ENCODE results near the gene MCRS1. TPM values are rescaled to one million over a fixed set of nuclear protein-coding genes. Genes with fewer than 3 reads are reported as not detected.
A peak's percentile ranks its signal among the peaks of the same experiment; 100 is the strongest.
"Not testable (repeated sequence)": the region's sequence is repeated elsewhere in the genome, so short reads cannot be mapped to it uniquely, and the experiment has no call there.

Gene MCRS1
- total RNA-seq, 1 donor from 2014 or later, result 55.4 TPM

DNA sequence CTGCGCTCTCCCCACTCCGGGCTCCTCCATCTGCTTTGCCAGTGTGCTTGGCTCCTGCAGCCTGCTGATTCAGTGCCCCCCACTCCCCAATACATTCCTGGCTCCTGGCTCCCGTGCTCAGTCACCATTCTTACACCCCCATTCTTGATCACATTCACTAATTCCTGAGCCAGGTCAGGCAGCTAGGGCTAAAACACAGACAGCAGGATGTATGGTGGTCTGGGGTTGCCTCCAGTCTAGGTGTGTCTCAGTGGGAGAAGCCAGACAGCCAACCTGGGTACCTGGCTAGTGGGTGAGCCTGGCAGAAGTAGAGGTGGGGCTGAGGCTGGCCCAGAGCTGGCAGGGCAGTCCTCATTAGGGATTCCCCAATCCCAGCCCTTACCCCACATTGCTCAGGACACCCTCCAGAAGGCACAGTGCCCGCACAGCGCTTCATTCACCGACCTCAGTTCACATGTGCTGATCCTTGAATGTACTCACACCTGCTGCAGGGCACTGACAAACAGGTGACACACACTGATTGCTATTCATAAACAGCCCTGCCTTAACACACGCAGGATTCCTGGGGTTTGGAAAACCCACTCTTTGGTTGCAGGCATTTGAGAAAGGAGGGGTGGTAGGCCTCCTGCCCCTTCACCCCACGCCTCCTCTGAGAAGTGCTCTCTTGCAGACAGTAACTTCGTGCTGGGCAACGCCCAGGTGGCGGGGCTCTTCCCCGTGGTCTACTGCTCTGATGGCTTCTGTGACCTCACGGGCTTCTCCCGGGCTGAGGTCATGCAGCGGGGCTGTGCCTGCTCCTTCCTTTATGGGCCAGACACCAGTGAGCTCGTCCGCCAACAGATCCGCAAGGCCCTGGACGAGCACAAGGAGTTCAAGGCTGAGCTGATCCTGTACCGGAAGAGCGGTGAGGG, 27.5 kb downstream of the MCRS1 start:
- DNase-seq (ENCODE audit: low spot score), result no peak

DNA sequence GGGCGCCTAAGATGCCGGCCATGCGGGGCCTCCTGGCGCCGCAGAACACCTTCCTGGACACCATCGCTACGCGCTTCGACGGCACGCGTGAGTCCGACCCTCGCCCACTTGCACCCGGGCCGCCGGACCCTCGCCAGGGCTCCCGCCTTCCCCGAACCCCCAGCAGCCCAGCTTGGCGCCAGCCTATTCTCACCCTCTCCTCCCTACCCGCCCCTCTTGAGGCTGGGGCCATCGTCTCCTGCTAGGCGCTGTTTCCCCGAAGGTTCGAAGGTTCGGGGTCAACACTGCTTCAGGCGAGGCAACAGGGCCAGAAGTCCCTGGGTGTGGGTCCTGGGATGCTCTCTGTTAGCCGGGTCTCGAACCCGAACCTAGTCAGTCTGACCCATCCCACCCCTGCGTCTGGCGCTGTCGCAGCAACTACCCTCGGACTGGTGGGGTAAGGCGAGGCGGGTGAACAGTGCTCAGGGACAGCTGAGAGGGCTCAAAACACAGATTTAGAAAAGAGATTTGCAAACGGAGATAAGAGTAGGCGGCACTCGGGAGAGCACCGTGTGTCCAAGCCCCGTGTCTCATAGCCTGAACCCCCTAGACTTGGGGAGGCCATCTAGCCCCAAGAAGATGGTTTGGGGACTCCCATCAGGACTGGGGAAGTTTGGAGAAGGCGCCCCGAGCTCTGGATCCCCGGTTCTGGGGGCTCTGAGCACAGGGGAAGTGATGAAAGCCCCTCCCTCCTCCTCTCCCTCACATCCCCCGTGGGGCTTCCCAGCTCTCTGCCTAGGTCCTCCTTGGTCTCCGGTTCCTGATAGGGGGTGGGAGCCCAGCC, 28.3 kb downstream of the MCRS1 start:
- DNase-seq (ENCODE audit: low spot score), result no peak

DNA sequence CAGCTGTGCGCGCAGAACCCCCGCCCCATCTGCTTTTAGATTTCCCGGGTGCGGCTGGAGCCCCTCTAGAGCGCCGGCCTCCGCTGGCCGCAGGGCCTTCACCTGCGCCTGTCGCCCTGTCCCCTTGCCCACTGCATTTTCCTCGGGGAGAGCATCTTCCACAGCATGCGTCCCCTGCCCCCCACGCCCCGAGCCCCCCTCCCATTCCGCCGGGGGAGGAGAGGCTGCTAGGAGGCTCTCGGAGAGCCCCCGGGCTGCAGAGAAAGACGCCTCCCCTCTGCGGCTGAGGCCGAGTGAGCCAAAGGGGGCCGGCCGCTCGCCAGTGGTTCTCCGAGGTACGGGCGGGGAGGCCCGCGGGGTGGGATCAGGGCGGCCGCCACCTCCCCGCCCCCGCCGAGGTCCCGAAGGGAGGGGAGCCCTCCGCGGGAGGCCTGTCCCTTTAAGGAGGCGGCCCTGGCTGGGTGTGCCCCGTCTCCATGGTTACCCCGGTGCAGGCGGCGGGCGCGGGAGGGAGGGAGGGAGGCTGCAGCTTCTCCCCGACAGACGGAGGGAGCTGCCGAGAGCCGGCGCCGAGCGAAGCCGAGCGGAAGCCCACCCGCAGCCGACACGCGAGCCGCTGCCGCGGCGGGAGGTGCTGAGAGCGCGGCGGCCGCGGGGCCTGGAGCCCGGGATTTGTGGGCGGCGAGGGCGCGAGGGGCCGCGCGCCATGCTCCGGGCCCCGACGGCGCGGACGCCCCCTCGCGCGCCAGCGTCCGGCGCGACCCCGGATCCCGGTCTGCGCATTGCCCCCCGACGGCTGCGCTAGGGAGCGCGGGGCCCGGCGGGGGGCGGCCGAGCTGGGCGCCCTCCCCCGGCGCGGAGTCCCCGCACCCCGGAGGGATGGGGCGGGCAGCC, 29.2 kb downstream of the MCRS1 start, which contains the start of gene KCNH3:
TSS of gene KCNH3 (plus strand) at position 521 of the 894 bp plus-strand sequence. CDS start 387 bp downstream, outside the sequence.
- peak; percentile 83 for DNase-seq (ENCODE audit: low spot score)

DNA sequence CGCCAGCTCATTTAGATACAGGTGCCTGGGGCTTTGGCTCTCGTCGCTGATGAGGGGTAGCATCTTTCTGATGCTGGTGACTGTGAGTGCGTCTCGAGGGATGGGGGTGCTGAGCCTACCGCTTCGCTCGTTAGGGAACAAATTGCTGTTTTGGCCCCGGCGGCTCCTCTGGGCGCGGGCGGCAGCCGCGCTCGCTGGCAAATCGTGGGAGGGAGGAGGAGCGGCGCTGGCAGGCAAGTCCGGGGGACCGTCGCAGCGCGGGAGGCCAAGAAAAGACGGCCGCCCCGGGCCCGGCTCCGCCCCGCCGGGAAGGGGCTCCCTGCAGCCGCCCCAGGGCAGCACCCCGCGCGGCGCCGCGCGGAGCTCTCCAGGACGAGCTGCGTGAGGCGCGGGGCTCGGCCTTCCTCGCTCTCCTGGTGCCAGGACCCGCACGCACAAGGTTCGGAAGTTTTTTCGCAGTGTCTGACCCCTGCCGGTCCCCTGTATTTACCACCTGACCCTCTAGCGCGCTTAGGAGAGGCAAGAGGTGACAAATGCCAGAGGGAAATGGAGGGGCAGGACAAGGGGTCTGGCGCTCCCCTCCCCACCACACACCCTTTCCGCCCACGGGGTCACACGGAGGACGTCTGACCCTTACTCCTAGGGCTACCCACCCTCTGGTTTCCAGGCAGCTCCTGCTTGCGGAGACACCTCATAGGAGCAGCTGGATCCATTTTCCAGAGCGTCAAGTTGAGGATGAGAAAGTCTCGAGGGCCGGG, 30.0 kb downstream of the MCRS1 start:
- no peak for DNase-seq (ENCODE audit: low spot score)

DNA sequence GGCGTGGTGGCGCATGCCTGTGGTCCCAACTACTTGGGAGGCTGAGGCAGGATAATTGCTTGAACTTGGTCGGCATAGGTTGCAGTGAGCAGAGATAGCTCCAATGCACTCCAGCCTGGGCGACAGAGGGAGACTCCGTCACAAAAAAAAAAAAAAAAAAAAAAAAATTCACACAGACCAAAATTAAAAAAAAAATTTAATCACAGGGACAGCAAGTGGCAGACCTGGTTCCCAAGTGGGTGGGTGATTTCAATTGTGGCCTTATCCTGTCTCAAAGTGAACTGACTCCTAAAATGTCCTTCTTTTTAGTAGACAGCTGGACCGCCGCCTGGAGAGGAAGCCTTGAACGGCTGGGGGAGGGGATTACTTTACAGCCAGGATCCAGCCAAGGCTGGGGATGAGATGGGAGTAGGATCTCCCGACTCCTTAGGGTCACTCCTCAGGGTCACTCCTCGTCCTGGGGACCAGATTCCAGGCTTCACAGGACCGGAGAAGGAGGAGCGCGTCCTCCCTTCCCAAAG, 30.7 kb downstream of the MCRS1 start:
- DNase-seq (ENCODE audit: low spot score), result no peak

DNA sequence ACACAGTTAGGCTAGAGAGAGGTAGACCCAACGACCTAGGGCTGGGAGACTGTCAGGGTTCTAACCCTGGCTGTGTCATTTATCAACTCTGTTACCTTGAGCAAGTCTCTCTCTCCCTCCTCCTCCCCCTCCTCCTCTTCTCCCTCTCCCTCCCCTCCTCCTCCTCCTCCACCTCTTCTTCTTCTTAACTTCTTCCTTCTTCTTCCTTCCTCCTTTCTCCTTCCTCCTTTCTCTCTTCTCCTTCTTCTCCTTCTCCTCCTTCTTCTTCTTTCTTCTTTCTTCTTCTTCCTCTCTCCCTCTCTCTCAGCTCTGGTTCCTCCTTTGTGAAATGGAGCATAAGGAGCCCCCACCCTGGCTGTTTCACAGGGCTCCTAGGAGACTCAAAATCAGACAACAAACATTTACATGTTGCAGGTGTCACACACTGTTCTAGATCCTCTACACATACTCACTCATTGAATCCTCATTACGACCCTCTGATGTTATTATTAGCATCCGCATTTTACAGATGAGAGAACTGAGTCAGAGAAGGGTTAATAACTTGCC, 31.3 kb downstream of the MCRS1 start:
- DNase-seq (ENCODE audit: low spot score), result no peak

DNA sequence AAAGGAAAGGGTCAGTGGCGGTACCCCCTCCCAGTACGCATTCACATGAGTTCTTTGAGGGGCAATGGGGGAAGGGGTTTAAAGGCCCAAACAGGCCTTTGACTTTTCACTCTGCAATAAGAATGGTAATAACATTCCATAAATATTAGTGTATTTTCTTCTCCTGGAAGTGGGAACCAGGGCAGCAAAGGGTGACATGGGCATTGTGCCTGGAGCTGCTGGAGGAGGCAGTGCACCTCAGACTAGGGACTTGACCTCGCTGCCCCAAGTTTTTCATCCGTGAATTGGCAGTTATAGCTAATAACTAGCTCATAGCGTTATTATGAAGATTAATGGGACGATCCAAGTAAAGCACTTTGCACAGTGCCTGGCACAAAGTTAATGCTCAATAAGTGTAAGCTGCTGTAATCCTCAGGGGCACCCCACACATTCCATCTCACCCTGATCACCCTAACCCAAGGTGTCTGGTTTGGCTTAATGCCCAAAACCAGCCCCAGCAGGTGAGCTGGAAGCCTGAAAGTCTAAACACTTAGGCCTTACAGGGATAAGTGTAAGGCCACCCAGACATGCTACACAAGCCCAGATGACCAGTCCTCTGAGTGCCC, 31.9 kb downstream of the MCRS1 start:
- no peak for DNase-seq (ENCODE audit: low spot score)

DNA sequence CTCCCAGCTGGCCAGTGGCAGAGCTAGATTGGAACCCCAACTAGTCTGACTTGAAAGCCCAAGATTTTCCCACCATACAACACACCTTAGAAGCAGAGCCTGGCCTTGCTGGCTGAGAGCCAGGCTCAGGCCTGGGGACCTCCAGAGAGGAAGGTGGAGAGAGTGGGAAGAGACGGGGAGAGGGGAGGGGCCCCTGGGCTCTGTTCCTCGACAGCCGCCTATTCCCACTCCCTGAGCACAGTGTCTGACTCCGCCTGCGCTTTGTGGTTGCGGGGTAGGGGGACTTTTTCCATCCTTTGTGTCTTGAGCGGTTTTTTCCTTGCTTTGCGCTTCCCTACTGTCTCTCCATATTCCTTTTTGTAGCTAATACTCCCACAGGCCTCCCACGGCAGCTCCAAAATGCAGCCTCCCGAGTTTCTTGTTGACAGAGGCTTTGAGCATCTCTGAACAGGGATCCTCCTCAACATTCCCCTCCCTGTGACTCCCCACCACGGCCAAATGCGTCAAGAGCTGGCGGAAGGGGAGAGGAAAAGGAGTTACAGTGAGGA, 33.1 kb downstream of the MCRS1 start:
- DNase-seq (ENCODE audit: low spot score), result no peak

DNA sequence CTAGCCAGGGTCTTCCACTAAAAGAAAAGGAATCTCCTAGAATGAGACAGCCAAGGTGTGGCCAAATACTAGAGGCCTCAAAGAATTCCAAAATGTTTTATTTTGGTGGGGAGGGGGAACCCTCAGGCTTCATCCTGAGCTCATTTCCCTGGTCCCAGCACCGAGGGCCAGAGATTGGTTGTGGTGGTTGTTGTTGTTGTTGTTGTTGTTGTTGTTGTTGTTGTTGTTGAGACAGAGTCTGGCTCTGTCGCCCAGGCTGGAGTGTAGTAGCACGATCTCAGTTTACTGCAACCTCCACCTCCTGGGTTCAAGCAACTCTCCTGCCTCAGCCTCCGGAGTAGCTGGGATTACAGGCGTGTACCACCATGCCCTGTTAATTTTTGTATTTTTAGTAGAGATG, 33.8 kb downstream of the MCRS1 start:
- not testable (repeated sequence) for DNase-seq (ENCODE audit: low spot score)

DNA sequence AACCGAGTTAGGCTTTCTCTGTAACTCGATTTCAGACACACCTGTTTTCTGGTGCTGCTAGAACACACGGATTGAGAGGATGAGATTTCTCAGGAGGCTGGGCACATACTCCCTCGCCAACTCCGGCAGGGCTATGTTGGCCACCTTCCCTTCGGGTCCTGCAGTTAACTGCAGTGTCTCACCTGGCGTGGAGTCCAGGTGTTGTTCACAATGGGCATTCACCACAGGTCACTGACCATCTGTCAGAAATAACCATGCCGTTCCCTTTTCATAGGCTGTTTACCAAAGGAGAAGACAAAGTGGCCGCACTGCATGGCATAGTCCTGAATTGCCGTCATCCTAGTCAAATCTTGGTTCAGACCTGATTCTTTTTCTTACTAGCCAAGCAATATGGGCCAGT, 34.6 kb downstream of the MCRS1 start:
- DNase-seq (ENCODE audit: low spot score), result no peak

DNA sequence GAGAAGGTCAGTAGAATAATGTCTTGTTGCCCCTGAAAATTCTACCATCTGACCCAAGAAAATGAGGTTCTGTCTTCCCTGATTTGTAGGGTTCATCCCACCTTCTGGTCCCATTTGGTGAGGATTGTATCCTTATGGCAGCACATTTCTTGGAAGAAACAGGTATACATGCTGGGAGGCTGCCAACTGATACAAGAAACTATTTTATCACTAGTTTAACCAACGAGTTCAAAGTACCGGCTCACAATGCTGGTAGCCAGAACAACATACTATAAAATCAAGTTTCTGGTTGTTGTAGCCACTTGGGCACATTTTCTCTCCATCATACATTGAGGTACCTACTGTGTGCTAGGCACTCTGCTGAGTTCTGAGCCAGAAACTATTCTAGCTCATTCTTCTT, 36.2 kb downstream of the MCRS1 start:
- DNase-seq (ENCODE audit: low spot score), result no peak

DNA sequence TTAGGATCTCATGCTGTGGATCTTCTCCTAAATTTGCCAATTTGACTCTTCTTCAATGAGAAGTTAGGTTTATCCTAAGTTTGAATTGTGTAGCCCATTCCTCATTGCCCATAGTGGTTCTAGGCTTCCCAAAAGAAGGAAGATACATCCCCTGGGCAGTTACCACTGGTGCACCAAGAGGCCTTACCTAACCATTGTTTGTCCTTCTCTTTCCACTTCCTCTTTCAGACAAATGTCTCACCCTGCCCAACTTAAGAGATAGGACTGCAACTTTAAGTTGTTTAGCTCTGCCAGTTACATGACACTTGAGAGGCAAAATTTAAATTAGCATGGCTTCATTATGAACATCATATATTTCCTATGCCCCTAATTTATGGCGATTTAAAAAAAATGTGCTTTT, 38.5 kb downstream of the MCRS1 start:
- DNase-seq (ENCODE audit: low spot score), result no peak

DNA sequence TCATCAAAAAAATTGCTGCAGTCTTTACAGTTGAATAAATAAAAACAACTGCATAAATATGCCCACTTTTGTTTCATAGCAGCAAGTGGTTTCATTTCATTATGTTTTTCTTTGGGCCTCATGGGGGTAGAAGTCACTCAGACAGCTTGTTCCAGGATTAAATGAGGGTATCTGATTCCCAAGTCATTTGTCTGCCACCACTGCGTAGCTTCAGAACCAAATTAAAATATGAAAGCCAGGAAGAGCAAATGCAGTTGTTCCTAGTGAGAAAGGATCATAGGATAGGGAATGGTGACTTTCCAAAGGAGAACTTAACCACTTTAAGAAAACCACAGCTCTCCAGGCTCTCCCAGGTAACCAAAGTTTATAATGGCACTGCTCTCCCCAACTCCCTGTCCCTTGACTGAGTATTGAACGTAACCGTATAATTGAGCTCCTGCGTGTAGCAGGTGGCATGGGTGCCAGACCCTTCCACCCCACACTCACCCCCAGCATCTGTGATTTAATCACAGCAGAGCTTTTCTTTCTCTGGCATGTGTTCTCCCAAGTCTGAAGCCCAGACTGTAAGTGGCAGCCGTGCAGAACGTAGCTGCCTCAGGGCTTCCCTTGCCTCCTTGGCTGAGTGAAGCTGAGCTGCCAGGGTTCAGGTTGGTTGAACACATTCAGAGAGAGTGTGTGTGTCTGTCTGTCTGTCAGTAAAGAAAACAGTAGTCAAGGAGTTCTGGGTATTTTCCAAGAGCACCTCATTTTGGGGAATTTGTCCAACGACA, 40.4 kb downstream of the MCRS1 start:
- no peak for DNase-seq (ENCODE audit: low spot score)

DNA sequence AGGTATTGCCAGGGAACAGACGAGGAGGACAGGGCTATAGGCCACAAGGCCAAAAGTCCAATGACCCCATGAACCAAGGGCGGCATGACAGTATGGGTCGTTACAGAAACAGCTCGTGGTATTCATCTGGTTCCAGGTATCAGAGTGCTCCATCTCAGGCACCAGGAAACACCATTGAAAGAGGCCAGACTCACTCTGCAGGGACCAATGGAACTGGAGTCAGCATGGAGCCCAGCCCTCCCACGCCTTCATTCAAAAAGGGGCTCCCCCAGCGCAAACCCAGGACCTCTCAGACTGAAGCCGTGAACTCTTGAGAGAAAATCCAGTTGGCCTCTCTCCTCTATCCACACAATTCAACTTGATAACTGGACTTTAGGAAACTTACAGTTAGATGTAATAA, 42.0 kb downstream of the MCRS1 start:
- no peak for DNase-seq (ENCODE audit: low spot score)

DNA sequence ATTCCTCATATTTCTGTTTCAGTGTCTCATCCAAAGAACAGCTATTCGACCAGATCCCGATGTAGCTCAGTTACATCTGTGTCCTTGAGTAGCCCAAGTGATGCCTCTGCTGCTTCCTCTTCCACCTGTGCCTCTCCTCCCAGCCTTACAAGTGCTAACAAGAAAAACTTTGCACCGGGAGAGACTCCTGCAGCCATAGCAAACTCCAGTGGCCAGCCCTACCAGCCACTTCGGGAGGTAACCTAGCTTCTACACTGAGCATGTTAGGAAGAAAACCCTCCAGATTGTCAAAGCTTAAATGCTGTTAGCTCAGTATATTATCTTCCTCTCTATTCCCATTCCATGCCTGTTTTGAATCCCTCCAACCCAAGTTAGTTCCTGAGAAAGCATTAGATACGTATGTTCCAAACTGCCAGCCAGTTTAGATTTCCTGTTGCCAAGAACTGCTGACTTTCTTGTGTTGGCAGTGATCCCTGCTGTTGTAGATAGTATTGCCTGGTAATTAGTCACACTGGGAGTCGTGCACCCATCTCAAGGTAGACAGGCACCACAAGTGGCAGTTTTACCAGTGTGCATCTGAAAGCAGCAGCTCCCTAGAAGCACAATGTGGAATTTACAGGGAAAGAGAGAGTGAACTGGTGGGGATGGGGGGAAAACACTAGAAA, 43.1 kb downstream of the MCRS1 start:
- no peak for DNase-seq (ENCODE audit: low spot score)

DNA sequence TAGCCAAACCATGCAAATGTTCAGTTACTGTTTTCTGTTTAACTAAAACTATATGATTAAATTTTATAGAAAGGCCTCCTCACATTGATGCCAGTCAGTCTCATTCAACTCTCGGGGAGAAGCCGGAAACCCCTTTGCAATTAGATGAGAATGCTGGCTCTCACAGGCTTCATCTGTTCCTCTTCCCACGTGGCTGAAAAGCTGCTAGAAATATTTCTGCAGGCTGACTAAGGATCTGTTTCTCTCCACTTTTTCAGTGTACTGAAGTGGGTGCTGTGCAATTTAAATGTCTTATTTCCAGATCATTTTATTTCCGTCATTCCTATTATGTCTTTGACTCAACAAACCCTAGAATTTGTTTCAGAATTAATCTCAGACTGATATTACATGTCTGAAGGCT, 46.6 kb downstream of the MCRS1 start:
- DNase-seq (ENCODE audit: low spot score), result no peak

DNA sequence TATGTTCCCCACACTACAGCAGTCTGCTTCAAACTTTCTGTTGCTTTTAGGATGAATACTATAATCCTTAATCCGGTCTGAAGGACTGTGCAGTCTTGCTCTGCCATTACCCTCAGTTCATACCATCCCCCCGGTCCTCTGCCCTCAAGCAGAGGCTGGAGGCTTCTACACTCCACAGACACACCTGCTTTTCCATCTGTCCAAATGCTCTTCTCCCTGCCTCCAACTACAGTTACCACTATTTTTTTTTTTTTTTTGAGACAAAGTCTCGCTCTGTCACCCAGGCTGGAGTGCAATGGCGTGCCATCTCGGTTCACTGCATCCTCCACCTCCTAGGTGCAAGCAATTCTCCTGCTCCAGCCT, 48.4 kb downstream of the MCRS1 start:
- DNase-seq (ENCODE audit: low spot score), result no peak

DNA sequence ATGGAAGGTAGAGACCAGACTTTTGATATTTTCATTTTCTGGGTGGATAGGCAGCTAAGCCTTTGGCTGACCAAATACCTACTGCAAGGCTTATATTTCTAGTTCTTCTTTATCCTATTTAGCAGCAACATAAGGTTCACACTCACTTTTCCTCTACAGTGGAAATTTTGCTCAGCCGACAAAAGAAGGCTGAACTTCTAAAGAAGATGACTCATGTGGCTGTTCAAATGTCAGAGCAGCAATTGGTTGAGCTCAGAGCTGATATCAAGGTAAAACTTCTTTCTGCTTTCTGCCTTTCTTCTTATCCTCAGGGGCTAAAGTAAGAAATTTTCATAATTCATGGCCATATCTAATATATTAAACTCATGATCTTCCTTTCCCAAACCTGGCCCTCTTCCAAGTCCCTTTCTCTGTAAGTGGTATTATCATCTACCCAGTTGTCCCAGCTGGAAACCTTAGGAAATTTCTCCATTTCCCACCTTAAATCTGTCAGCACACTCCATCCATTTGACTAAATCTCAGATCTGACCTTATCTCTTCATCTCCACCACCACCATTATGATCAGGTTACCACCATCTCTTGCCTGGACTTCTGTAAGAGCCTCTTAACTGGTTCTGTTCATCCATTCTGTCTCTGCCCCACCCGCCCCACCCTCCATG, 48.9 kb downstream of the MCRS1 start:
- no peak for DNase-seq (ENCODE audit: low spot score)

All from ureter (tissue), 1 donor.